Mesodermal cell (in vitro differentiated cells): Measurements from ENCODE around the gene ASTN2. TPM values are rescaled to one million over a fixed set of nuclear protein-coding genes. Genes with fewer than 3 reads are reported as not detected.

Experiments used
- H3K27ac ChIP-seq: 2 replicates; pipeline ENCODE4 v1.7.0; 2013; ENCODE audit warnings: mild to moderate bottlenecking, low read depth, low read length, moderate library complexity; ENCODE audit not compliant: severe bottlenecking
- H3K36me3 ChIP-seq: 2 replicates; pipeline ENCODE4 v1.7.1; 2013; ENCODE audit warnings: mild to moderate bottlenecking, low read length, moderate library complexity; ENCODE audit not compliant: control insufficient read depth, insufficient read depth
- H3K4me1 ChIP-seq: one replicate; pipeline ENCODE4 v1.7.1; 2013; ENCODE audit warnings: mild to moderate bottlenecking, low read length; ENCODE audit not compliant: insufficient read depth, control insufficient read depth, poor library complexity, severe bottlenecking
- H3K4me3 ChIP-seq: 2 replicates; pipeline ENCODE4 v1.7.0; 2013; ENCODE audit warnings: low read length, control low read depth, mild to moderate bottlenecking; ENCODE audit not compliant: insufficient read depth, poor library complexity, severe bottlenecking; ENCODE audit errors: extremely low read depth
- H3K9me3 ChIP-seq: 2 replicates; pipeline ENCODE4 v1.7.1; 2013; ENCODE audit warnings: mild to moderate bottlenecking, low read length, moderate library complexity; ENCODE audit not compliant: control insufficient read depth
- WGBS, 2 experiments: methylation state at CpG; one replicate each; pipeline ENCODE4 v1.1.5; 2013; ENCODE audit warnings: missing lambda C conversion rate in 2 of 2; ENCODE audit not compliant: insufficient coverage in 2 of 2; 5-methylcytosine and 5-hydroxymethylcytosine counted together
- polyA plus RNA-seq, 2 experiments: library from polyadenylated mRNA; stranded (reverse); fragments of 50-300 nt; gene quantifications; one replicate each; pipeline ENCODE4 v1.2.3, GENCODE V29; 2013

ASTN2 gene
- 19.8 TPM for polyA plus RNA-seq (2013, experiment 1 of 2)
- 15.5 TPM for polyA plus RNA-seq (2013, experiment 2 of 2)

GRCh38 chr9:117414906-117415331, at the start of gene ASTN2:
TSS of gene ASTN2 (minus strand) at chr9:117415057. CDS start at chr9:117414938, 119 bp downstream.
- Histone ChIP-seq H3K27ac (no peak within 1 kb of the TSS), H3K4me1 (peaks cover 8% of the 10 kb centered on the region), H3K36me3 (no peaks in the 10 kb centered on the region), H3K4me3 (peak within 1 kb of the TSS; percentile 51), H3K9me3 (no peaks in the 10 kb centered on the region)
- 0 to 1% methylated on average over 15 to 41 of the region's 48 CpGs for WGBS, 2 experiments

GRCh38 chr9:117462861-117463260, 48.0 kb upstream of the ASTN2 start:
- Histone ChIP-seq H3K4me1 (no peaks in the 10 kb centered on the region), H3K27ac (no peak overlapping the region), H3K36me3 (no peaks in the 10 kb centered on the region), H3K4me3 (no peak overlapping the region), H3K9me3 (no peaks in the 10 kb centered on the region)
- WGBS, 2 experiments: 73% methylated on average over 3 of the region's 4 CpGs; no CpG with 5 or more reads in 1 of the 2 experiments

GRCh38 chr9:117461386-117461785, 46.5 kb upstream of the ASTN2 start:
- H3K9me3 ChIP-seq: no peaks in the 10 kb centered on the region
- H3K27ac ChIP-seq: no peak overlapping the region
- H3K4me1 ChIP-seq: no peaks in the 10 kb centered on the region
- no peak overlapping the region for H3K4me3 ChIP-seq
- H3K36me3 ChIP-seq: no peaks in the 10 kb centered on the region
- 100% methylated on average over 2 of the region's 3 CpGs for WGBS, 2 experiments

- no peaks in the 10 kb centered on the region for H3K36me3 ChIP-seq
- no peaks in the 10 kb centered on the region for H3K4me1 ChIP-seq
- no peak overlapping the region for H3K4me3 ChIP-seq
- H3K27ac ChIP-seq: no peak overlapping the region
- H3K9me3 ChIP-seq: no peaks in the 10 kb centered on the region
- WGBS, 2 experiments: 80% methylated on average over 1 to 2 of the region's 3 CpGs
These were observed 45.9 kb upstream of the ASTN2 start for GRCh38 chr9:117460743-117461142.

- Histone ChIP-seq H3K36me3 (no peaks in the 10 kb centered on the region), H3K4me1 (no peaks in the 10 kb centered on the region), H3K4me3 (no peak overlapping the region), H3K9me3 (no peaks in the 10 kb centered on the region), H3K27ac (no peak overlapping the region)
These were observed 45.1 kb upstream of the ASTN2 start for GRCh38 chr9:117459913-117460312.

- Histone ChIP-seq H3K9me3 (no peaks in the 10 kb centered on the region), H3K4me1 (no peaks in the 10 kb centered on the region), H3K27ac (no peak overlapping the region), H3K36me3 (no peaks in the 10 kb centered on the region), H3K4me3 (no peak overlapping the region)
- WGBS, 2 experiments: 86 to 100% methylated on average over 1 of the region's 3 CpGs
These were observed 43.2 kb upstream of the ASTN2 start for GRCh38 chr9:117458066-117458465.

- Histone ChIP-seq H3K4me3 (no peak overlapping the region), H3K36me3 (no peaks in the 10 kb centered on the region)
These were observed 39.9 kb upstream of the ASTN2 start for GRCh38 chr9:117454711-117455110.

GRCh38 chr9:117453737-117454136, 38.9 kb upstream of the ASTN2 start:
- no CpG with 5 or more reads among the region's 1 CpG for WGBS, 2 experiments
- Histone ChIP-seq H3K9me3 (no peaks in the 10 kb centered on the region), H3K36me3 (no peaks in the 10 kb centered on the region), H3K4me1 (no peaks in the 10 kb centered on the region), H3K27ac (no peak overlapping the region), H3K4me3 (no peak overlapping the region)

More at GRCh38 chr9:117454711-117455110, 39.9 kb upstream of the ASTN2 start:
- Histone ChIP-seq H3K4me1 (no peaks in the 10 kb centered on the region), H3K27ac (no peak overlapping the region), H3K9me3 (no peaks in the 10 kb centered on the region)

- Histone ChIP-seq H3K27ac (no peak overlapping the region), H3K4me3 (no peak overlapping the region), H3K9me3 (no peaks in the 10 kb centered on the region), H3K36me3 (no peaks in the 10 kb centered on the region), H3K4me1 (no peaks in the 10 kb centered on the region)
- WGBS, 2 experiments: 100% methylated on average over 1 of the region's 2 CpGs; no CpG with 5 or more reads in 1 of the 2 experiments
These were observed 36.5 kb upstream of the ASTN2 start for GRCh38 chr9:117451311-117451710.

- H3K9me3 ChIP-seq: no peaks in the 10 kb centered on the region
- H3K27ac ChIP-seq: no peak overlapping the region
- no peaks in the 10 kb centered on the region for H3K4me1 ChIP-seq
- 76 to 100% methylated on average over 1 to 2 of the region's 3 CpGs for WGBS, 2 experiments
- no peak overlapping the region for H3K4me3 ChIP-seq
- no peaks in the 10 kb centered on the region for H3K36me3 ChIP-seq
These were observed 33.2 kb upstream of the ASTN2 start for GRCh38 chr9:117448066-117448465.

GRCh38 chr9:117445631-117446030, 30.8 kb upstream of the ASTN2 start:
- H3K36me3 ChIP-seq: no peaks in the 10 kb centered on the region
- H3K27ac ChIP-seq: no peak overlapping the region
- H3K4me3 ChIP-seq: no peak overlapping the region
- H3K4me1 ChIP-seq: no peaks in the 10 kb centered on the region
- 100% methylated on average over 3 of the region's 5 CpGs; no CpG with 5 or more reads in 1 of the 2 experiments for WGBS, 2 experiments
- H3K9me3 ChIP-seq: no peaks in the 10 kb centered on the region
